Measurements from ENCODE around the gene CPED1. TPM values are rescaled to one million over a fixed set of nuclear protein-coding genes. Genes with fewer than 3 reads are reported as not detected.
A peak's percentile ranks its signal among the peaks of the same experiment; 100 is the strongest.
"Not testable (repeated sequence)": the region's sequence is repeated elsewhere in the genome, so short reads cannot be mapped to it uniquely, and the experiment has no call there.

CPED1 gene
- total RNA-seq, 1 donor from 2014 or later, result 25.8 TPM

GRCh38 chr7:121097577-121097976, 109.1 kb downstream of the CPED1 start:
- DNase-seq, result no peak

- DNase-seq, result no peak
These were observed 111.1 kb downstream of the CPED1 start for GRCh38 chr7:121099572-121099971.

DNA sequence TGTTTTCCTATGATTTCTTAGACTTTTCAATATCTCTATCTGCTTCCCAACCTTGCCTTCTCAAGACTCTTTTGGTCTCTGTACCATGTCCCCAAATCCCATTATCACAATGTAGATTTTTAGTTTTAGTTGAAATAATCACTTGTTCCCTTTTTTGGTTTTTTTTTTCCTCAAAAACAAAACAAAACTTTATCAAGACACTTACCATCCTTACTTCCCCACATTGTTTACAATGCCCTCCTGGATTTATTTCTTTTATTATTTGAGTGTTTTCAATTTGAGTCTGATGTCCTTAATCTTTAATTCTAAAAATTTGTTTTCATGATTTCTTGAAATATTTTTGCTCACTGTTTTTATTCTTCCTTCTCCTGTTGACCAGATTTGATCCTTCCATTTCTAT, 112.6 kb downstream of the CPED1 start:
- DNase-seq, result no peak

GRCh38 chr7:121101621-121102020, 113.1 kb downstream of the CPED1 start:
- DNase-seq, result no peak

- no peak for DNase-seq
These were observed 114.1 kb downstream of the CPED1 start for GRCh38 chr7:121102619-121103018.

DNA sequence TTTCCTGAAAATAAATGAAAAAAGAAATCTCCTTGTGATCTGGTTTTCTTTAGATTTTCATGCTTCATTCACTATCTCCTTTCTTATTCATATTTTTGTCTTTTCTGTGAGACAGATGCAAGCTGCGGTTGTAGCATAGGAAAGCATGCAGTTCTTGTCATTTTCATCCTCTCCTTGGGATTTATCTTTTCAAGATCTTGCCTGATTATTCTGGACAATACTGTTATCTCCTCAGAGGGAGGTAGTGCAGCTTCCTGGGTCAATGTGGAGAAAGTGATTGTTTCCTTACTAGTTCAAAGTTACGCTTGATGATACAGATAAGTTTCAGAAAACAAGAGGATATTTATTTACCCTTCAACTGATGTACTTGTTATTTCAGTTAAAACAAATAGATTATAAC, 114.6 kb downstream of the CPED1 start:
- DNase-seq, result no peak

DNA sequence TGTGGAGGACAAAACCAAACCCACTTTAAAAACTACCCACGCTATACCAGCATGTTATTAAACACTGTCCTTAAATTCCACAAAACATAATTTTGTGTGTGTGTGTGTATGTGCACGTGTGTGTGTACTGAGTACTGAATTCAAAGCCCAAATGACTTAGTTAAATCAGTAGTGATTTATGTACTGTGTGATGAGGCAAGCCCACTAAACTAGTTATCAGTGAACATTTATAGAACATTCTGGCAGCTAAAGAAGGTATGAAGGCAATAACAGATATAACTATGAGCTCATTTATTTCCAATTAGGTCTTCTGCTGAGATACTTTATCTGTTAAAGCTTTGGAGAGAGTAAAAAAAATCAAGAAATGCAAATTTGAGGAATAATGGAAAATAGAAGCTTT, 115.1 kb downstream of the CPED1 start:
- no peak for DNase-seq

DNA sequence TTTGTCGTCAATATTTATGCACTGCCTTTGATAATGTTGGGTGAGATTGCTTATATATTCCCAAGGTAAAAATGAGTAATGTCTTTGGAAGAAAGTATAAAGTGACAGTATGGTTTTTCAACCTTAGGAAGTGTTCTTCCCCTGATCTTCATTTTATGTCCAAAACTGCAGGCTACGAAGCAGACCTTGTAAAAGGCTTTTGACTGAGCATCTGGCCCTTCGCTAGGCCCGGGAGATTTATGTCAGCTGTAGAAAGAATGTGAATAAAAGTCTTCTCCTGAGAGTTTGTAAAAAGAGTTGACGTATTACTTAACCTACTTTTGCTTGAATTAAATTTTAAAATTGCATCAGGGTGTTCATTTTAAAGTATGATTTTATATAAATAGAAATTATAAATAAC, 116.8 kb downstream of the CPED1 start:
- no peak for DNase-seq

DNA sequence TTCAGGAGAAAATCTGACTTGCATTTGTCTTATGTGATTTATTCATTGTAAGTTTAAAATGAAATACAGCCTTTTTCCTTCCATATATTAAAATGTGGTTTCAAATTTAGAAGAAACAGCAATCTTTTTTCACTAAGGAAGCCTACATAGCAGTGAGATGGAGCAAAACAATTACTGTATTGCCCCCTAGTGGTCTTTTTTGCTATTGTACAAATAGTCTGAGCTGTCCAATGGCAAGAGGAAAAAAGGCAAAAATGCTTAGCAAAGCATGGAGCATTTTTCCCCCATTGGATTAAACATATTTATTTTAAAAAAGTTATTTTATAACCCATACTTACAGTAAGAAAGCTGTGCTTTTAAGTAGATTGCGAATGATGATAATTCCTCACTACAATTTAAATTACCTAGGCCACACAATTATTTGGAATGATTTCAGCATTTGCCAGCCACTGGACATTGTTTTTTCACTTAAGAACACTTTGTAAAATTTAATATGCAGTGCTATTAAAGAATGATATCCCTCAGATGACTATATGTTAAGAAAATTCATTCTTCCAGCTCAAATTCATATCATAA, 119.5 kb downstream of the CPED1 start:
- DNase-seq, result peak; percentile 62

DNA sequence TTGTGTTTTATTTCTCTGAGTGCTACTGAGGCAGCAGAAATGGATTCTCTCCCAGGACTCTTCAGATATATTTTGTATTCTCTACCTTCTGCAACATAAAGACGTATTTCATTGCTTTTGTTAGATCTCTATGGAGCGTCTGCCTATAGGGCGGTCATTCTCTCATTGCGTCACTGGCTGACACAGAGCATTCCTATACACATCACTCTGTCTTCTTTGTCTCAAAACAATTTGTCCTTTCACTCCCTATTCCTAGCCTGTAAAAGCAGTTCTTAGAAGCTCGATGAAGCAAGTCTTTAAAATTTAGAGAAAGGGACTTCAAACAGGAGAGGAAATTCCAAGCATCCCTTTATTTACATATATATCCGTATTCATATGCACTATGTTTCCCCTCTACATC, 120.6 kb downstream of the CPED1 start:
- DNase-seq, result no peak

- DNase-seq, result no peak
These were observed 124.8 kb downstream of the CPED1 start for GRCh38 chr7:121113288-121113687.

DNA sequence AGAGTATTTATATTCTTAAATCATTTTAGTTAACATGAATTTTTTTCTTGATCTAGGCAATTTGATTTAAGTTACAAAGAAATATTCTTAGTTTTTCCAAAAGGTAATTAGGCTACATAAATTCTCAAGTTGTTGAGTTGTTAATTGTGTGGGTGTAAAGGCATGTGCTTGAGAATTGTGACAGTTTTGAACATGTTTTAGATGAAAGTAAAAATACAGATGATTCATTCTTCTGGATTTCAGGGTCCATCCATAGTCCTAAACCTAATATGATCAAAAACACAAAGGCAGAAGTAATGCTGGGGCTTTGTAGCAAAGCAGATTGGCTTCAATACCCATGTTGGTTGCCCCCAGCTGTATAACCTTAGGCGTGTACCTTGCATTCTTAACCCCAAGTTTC, 127.9 kb downstream of the CPED1 start:
- no peak for DNase-seq

DNA sequence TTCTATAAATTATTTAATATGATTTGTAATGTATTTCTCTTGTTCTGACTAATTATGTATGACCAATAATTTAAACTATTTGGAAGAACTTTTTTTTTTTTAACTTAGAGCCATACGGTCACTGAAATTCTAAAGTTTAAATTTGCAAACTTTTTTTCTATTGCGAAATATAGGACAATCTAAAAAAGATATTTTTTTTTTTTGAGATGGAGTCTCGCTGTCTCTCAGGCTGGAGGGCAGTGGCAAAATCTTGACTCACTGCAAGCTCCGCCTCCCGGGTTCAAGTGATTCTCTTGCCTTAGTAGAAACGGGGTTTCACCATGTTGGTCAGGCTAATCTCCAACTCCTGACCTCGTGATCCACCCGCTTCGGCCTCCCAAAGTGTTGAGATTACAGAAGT, 130.5 kb downstream of the CPED1 start:
- DNase-seq, result no peak

GRCh38 chr7:121123032-121123431, 134.5 kb downstream of the CPED1 start:
- DNase-seq, result no peak

DNA sequence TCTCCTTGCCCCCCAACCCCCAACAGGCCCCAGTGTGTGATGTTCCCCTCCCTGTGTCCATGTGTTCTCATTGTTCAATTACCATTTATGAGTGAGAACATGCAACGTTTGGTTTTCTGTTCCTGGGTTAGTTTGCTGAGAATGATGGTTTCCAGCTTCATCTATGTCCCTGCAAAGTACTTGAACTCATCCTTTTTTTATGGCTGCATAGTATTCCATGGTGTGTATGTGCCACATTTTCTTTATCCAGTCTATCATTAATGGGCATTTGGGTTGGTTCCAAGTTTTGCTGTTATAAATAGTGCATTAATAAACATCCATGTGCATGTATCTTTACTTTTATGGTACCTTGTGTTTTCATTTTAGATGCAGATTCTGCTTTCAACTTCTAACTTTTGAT, 136.9 kb downstream of the CPED1 start:
- DNase-seq, result not testable (repeated sequence)

DNA sequence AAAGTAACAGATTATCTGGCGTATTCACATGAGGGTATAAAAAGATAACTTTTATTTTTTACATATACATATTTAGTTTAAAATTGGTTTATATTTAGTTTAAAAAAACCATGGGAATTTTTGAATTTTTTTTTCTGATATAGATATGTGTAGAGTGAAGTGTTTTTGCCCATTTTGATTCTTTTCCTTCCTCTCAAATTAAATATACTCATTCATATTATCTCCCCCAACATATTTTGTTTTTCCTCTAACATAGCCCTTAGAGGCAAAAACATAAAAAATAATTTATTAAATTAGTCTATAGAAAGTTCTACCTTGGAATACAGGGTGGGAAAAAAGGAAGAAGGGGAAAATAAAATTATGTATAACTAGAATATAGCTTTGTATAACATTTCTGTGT, 137.7 kb downstream of the CPED1 start:
- DNase-seq, result no peak

GRCh38 chr7:121126801-121127534, 138.5 kb downstream of the CPED1 start:
- DNase-seq, result no peak

- DNase-seq, result no peak
These were observed 144.4 kb downstream of the CPED1 start for GRCh38 chr7:121132940-121133339.

DNA sequence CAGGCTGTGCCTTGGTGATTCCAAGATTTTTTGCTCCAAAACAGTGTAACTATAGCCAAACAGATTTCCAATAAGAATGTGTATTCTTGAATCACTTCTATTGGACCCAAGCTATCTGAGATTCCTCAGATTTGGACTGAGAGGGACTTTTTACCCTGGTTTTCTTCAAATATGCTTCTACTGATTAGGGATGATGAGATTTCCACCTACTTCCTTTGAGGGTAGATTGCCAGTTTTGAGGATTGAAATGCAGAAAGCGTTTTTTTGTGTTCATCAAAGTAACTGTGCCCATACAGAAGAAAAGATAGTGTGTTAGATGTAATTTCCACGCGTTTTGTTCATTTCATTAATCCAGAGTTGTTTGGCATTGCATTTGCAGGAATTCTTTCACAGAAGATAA, 144.9 kb downstream of the CPED1 start:
- DNase-seq, result no peak

GRCh38 chr7:121137580-121137979, 149.1 kb downstream of the CPED1 start:
- no peak for DNase-seq

- peak; percentile 4 for DNase-seq
These were observed 149.9 kb downstream of the CPED1 start for GRCh38 chr7:121138262-121138933.

GRCh38 chr7:121139427-121139826, 150.9 kb downstream of the CPED1 start:
- DNase-seq, result no peak

- DNase-seq, result no peak
These were observed 152.3 kb downstream of the CPED1 start for GRCh38 chr7:121140790-121141189.

GRCh38 chr7:121151774-121152221, 163.3 kb downstream of the CPED1 start:
- DNase-seq, result no peak
